NCI-H2196 (cell line): ENCODE results near the gene KIF21B.
"Not testable (repeated sequence)": the region's sequence is repeated elsewhere in the genome, so short reads cannot be mapped to it uniquely, and the experiment has no call there.

ENCODE experiments used
- DNase-seq: peaks from one replicate; lab custom pipeline; 2025; ENCODE audit not compliant: unreplicated experiment; lab: John Stamatoyannopoulos, UW

KIF21B gene

DNA sequence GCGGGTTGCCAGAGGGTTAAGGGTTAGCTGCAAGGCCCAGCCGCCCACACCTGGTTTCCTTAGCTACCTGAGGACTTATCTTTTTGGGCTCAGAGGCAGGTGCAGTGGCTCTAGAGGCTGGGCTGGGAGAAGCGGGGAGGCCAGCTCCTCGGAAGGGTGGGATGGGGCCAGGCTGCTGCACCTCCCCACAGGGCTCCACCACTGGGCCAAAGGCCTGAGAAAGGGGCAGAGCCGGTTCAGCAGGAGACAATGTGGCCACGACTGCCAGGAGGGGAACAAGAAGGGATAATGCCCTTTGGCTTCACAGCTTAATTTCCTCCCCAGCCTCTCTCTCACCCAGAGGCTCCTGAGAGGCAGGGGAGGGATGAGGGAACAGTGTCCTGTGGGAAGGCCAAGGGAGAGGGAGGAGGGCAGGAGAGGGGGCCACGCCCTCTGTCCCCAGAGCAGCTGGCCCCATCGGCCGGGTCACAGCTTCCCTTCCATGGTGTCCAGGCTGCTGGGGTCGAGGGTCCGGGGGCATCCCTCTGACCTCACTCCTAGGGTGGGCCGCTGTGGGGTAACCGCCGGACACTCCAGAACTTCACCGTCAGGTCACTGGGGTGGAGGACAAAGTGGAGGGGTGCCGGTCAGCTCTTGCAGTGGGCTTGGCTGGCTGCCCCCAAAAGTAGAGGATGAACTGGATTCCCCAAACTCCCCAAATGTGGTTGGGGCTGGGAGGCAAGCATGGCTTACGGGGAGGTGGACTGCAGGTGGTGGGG, 50.4 kb downstream of the KIF21B start:
- no peak for DNase-seq

DNA sequence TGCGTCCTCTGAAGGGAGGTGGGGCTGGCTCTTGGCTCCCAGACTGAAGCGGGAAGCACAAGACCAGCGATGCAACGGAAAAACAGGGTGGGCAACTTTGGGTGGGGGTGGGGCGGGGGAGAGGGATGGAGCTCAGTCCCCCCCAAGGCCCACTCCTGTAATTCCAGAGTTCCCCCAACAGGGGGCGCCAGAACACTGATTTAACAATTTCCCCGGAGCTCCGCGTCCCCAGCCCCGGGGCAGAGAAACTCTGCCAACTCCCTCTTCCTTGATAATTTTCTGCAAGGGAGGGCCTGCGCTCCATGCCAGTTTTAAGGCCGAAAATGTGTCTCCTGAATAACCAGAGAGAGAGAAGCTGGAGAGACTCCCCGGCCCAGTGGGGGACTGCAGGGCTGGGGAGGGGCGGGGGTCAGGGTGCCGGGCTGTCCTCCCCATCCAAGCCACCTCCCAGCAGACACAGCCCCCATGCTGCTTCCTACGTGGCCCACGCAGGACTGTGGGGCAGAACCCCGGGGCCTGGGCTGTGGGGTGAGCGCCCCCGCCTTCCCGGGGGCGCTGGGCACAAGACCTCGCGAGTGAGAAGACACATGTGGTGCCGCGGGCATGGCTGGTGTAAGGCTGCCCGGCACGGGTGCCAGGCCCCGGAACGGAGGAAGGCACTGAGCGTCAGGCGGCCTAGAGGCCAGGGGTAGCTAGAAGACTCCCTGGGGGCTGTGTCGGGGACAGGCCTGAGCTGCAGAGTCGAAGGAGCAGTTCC, 51.4 kb downstream of the KIF21B start:
- DNase-seq: peak; percentile 66

DNA sequence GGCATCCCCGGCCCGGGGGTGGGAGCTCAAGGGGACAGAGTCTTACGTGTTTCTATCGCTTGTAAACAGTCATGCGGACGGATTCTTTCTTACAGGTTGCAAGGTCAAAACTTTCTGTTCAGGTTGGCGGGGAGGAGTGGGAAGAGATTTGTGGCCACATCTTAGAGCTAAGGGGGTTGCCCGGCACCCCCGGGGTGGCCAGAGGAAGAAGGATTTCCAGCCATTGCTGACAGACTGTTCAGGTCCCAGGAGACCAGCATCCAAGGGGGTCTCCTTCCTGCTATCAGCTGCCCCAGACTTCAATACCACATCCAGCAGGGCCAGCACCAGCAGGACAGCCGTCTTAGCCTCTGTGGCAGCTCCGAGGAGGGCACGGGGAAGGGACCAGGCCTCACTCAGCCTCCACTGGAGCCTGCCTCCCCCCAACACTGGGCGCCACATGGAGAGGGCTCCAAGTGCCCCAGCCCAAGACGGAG, 52.0 kb downstream of the KIF21B start:
- DNase-seq: no peak

DNA sequence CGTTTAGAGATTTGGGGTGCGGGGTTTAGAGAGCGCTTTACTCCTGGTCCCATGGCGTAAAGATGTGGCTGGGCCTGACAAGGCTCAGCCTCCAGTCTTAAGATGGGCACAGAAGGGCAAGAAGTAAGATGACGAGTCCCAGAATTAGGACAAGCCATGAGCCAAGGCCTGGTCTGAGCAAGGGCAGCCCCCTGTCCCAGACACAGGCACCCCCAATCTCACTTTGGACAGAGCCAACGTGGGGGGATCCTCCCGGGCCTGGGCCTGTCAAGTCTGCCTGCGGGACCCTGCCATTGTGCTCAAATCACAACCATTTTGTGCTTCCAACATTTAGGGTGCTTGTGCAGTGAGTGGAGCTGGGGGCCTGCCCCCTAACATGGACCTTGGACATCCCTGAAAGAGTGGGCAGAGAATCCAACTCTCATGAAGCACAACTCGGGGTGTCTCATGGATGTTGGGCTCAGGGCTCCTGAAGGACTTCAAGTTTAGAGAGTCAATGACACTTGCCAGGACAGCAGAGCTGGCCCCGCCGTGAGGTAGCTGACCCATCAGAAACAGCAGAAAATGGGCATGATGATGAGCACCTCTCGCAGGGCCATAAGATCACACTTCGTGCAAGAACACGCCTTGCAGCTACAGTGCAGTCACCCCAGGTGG, 52.6 kb downstream of the KIF21B start:
- DNase-seq: no peak

DNA sequence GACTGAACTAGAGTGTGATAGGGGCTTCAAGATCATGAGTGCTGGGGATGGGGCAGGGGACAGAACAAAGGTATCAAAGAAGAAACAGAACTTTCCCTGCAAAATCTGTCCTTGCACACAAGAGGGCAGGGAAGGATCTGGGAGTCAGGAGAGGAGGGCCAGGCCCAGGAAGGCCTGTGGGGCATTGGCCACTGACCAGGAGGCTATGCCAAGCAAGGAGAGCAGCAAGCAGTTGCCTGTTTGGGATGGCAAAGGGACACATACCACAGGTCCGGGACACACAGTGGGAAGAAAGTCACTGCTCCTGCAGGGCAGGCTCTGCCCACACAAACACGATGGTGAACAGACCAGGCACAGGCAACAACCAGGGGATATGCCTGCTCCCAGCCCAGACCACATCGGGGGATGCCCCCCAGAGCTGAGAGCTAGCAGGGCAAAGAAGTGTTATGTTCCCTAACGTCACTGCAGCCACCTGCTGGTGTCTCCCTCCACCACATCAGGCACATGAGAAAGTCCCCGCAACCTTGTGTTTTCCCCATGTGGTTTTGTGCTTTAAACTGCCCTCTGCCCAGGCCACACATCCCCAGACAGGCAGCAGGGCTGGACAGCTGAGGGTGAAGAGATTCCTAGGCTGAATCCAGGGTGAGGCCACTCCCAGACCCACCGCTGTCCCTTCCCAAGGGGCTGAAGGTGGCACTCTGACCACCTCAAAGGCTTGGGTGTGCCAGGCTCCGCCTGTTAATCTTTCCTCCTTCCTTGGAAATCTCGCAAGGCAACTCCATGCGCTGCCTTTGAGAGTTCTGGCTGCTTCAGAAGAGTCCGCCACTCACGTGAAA, 53.6 kb downstream of the KIF21B start:
- no peak for DNase-seq

DNA sequence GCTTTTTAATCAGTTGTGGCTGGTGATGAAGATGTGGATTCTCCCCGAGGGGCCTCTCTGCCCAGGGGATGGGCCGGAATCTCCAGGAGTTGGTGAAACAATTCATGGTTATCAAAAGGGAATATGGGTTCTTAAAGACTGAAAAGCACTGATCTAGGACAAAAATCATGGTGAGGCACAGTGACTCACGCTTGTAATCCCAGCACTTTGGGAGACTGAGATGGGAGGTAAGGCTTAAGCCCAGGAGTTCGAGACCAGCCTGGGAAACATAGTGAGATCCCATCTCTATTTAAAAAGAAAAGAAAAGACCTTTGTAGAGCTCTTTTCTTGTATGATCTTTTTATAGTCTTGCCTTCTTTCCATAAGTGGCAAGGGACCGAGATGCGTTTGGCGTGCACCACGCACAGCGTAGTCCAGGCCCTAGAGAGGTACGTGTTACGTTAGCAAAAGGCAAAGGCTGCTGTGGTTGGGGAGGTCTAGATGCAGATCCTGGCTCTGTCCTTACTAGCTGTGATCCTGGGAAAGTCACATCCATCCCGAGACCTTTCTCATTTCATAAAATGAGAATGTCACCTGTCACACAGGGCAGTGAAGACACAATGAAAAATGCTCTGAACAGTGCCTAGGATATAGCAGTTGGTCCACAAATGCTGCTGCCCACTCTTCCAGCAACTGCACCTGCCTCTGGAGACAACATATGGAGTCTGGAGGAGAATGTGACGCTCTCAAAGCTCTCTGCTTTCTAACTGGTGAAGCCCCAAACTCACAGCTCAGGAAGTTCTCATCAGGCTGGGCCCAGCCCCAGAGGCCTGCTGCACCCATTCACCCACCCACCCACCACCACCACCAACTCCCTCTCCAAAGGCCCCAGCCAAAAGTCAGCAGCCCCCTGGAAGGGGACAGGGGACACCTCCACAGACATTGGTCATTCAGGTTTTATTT, 54.8 kb downstream of the KIF21B start:
- DNase-seq: no peak

DNA sequence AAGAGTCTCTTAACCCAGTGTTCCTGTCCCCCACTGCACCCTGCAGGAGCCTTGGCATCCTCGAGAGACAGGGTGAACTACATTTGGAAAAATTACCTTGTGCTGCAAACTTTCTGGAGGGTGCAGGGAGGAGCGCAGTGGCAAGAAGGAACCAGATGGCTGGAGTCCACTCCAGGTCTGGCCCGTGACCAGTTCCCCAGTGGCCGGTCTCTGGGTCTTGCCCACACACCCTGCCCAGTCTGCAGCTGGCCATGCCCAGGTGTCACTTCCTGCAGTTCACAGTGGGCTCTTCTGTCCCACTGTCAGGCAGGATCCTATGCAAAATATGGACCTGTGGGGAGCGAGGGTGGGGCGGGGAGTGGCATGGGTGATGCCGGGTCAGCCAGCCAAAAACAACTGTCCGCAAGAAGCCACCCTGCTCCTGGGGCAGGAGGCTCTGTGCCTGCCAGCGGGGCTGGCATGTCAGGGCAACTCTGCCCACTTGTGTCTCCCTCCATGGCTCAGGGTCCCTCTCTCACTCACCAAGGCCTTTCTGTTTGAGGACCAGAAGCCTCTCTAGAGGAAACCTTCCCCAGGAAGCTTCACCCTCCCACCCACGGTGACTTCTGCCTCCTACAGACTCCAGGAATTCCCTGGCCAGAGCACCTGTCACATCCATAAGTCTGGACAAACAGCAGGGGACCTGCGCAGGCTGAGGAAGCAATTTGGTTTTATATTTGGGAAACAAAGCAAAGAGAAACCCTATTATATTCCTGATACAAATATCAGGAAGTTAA, 55.6 kb downstream of the KIF21B start:
- DNase-seq: no peak

DNA sequence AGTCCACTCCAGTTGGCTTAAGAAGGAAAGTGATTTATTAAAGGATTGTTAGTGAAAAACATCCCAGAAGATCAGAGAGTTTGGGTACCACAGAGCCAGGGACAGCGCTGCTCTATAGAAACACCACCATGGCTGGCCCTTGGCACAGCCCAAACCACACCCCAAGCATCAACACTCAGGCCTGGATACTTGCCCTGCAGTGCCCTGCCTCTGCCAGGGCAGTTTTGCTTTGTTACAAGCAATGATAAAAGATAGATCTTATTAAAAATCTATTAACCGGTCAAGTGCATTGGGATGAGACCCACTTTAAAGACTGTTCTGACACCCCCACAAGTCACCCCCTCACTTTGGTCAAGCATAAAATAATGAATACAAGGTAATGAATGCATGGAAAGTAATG, 56.6 kb downstream of the KIF21B start:
- no peak for DNase-seq

DNA sequence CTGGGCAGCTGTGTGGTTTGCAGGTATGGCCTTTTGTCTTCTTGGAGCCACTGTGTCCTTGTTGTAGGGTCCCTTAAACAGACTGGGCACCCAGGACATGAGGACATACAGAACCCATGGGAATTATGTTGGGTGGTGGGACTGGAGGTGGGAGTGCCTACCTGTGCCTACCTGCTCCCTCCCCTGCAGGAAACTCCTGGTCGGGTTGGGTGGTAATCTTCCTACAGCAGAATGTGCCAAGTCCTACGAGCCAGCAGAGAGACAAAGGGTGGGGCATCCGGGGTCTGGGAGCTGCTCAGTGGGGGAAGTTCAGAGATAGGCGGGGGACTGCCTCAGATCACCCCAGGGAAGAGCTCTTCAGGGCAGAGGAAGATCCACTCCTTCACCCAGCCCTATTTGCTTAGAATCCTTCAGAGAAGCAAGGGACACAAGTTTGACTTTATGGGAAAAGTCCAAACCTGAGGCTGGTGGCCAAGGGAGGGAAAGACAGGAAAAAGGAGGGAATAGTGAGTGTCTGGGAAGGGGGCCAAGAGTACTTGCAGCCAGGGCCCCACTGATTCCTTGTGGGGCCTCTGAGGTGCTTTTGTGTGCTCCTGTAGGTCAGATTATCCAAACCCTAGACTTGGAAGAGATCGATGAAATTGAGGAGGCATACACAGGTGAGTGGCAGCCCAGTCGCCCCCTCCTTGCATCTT, 58.3 kb downstream of the KIF21B start:
- DNase-seq: no peak

DNA sequence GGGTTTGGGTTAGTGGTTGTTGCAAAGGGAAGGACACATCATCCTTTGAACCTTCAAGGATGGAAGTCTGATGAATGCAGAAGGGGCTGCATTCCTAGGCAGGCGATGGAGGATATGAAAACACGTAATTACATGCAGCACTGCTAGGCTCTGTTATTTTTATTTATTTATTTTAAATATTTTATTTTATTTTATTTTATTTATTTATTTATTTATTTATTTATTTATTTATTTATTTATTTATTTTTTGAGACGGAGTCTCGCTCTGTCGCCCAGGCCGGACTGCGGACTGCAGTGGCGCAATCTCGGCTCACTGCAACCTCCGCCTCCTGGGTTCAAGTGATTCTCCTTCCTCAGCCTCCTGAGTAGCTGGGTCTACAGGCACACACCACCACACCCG, 59.6 kb downstream of the KIF21B start:
- DNase-seq: not testable (repeated sequence)

DNA sequence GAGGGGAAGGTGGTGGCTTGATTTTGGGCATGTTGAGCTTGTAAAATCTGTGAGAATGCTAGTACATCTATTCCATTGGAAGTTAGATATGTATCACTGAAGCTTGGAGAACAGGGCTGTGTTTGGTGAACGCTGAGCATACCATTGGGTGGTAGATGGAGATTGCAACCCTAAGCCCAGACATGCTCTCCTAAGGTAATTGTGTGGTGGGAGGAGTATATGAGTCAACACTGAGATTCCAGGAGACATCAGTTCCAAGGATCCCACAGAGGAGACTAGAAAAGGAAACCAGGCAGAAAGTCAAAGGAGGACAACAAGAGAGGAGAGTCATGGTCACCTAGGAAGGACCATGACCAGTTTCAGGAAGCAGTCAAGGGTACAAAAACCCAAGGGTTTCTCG, 60.4 kb downstream of the KIF21B start:
- DNase-seq: no peak

DNA sequence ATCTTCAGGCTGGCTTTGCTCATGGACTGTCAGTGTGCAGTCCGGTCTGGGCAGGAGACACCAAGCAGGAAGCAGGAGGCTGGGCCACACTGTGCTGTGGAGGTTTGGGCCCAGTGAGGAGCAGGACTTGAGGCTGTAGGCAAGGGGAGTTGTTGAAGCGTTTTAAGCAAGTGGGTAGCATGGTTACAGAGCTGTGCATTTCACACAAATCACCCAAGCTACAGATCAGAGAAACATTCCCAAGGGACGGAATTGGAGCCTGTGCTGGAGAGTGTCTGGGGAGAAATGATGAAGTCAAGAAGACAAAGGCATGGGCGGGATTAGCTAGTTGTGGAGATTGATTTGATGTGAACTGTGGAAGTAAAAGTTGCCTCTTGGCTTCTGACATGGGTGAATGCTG, 60.9 kb downstream of the KIF21B start:
- DNase-seq: no peak

DNA sequence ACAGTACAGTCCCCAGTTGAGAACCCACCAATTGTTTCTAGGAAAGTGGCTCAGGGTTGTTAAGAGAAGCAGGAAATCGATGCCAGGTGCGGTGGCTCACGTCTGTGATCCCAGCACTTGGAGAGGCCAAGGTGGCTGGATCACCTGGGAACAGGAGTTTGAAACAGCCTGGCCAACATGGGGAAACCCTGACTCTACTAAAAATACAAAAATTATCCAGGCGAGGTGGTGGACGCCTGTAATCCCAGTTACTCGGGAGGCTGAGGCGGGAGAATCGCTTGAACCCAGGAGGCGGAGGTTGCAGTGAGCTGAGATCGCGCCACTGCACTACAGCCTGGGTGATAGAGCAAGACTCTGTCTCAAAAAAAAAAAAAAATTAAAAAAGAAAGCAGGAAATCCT, 61.4 kb downstream of the KIF21B start:
- DNase-seq: not testable (repeated sequence)

DNA sequence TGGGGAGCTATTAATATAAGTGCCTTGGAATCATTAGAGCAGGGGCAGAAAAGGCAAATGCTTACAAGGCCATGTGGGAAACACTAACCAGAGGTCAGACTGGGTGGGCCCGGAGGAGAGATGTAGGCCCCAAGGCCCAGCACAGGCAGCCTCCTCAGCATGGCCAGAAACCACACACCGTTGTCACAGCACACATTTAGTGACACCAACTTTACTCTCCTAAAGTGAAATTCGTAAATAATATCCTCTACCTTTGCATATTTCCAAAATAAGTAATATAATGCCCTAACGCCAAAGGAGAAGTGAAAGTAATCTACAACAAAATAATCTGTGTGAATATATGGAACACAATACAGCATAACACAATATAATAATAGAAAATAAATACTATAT, 62.6 kb downstream of the KIF21B start:
- no peak for DNase-seq

DNA sequence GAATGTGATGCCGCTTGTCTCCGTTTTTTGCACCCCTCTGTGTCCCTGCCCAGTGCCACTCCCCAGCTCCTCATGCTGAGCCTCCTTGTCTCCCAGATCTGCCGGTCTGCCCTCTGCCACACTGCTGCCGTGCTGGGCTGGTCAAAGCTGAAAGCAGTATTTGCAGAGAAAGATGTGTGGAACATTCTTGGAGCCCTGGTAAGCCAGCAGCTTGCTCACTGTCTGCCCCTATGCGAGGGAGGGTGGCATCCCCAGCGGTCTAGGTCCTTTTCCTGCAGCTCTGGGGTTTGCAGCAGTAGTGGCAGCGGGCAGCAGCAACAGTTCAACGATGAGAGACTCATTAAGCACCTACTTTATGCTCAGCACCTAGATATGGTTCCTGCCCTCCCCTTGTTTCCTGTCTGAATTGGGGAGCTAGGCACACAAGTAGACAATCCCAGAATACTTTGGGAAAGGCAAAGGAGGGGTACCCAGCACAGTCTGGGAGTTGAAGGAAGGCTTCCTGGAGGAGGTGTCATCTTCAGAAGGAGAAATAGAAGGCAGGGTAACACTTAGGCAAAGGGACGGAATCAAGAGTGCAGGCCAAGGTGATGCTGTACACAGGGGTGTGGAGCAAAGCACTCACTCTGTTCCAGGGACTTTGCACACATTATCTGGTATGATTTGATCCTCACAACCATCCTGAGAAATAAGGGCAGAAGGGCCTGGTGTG, 63.1 kb downstream of the KIF21B start:
- no peak for DNase-seq

DNA sequence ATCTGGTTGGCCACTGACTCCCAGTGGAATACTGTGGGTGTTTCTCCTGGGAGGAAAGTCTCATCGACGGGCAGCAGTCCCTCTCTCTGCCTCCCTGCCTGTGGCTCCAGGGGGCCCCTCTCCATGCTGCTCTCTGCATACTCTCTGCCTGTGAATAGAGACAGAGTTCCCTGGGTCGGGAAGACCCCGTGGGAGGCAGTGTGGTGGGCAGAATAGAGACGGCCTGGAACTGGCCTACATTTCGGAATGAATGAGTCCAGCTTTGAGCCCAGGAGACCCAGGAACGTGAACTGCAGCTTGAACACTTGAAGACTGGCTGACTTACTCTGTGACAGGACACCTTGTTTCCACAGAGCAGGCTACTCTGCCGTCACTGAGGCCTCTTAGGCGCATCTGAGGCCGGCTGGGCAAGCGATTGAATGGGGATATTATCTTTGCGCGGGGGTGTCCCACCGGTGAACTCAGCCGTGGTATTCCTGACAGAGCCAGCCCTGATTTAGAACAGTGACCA, 64.0 kb downstream of the KIF21B start:
- no peak for DNase-seq

DNA sequence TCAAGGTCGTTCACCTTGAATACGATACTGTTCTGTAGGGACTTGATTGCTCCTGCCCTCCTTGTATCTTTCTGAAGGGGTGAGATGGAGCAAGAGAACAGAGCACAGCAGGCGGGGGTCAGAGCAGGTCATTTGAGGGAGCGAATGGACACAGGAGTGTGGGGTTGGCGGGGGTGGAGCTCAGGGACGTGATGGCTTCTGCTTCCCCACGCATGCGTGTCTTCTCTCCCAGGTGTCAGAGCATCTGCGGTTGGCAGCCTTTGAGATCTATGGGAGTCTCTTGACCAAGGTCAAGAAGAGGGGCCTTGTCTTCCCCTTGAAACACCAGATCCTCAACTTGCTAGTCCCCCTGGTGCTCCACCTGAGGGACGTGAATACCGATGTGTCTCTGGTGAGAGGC, 64.9 kb downstream of the KIF21B start:
- DNase-seq: no peak

DNA sequence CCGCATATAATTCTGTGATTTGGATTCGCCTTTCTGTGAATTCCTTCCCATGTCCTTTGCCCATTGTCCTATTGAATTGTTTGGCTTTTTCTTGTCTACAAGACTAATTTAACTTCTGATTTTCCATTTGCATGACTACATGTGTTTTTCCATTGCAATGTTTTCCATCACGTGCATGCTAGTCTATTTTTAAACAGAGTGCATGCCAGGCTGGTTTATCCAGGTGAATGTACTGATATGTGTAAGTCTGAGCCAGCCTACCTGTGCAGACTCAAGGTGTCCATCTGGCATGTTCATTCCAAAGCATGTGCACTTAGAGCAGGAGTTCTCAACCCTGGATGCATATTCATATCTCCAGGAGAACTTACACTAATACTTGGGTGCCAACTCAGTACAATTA, 69.1 kb downstream of the KIF21B start:
- DNase-seq: no peak
